ENCODE results near the gene TXNDC12. TPM values are rescaled to one million over a fixed set of nuclear protein-coding genes. Genes with fewer than 3 reads are reported as not detected.

Gene TXNDC12
- polyA plus RNA-seq, 5 donors: 52.1 to 60.9 (median 58.0) TPM

- DNase-seq: peak; percentile 61 to 78
Observed at GRCh38 chr1:52002038-52002917, 52.7 kb downstream of the TXNDC12 start.

GRCh38 chr1:51998701-51999100 is 56.3 kb downstream of the TXNDC12 start:
- DNase-seq: no peak

- DNase-seq: no peak
Observed at GRCh38 chr1:51997974-51998382, 57.0 kb downstream of the TXNDC12 start.

- DNase-seq: peak; percentile 19 to 28
Observed at GRCh38 chr1:51990478-51990965, 64.5 kb downstream of the TXNDC12 start, which contains the start of gene RAB3B. TSS of gene RAB3B (minus strand) at chr1:51990700. CDS start at chr1:51977117, 13,583 bp downstream.

GRCh38 chr1:51989582-51990477 is 65.2 kb downstream of the TXNDC12 start:
- DNase-seq: no peak

- DNase-seq: no peak
Observed at GRCh38 chr1:51988254-51988653, 66.7 kb downstream of the TXNDC12 start.

- no peak for DNase-seq
Observed at GRCh38 chr1:51986718-51987117, 68.3 kb downstream of the TXNDC12 start.

- no peak for DNase-seq
Observed at GRCh38 chr1:51982161-51982560, 72.8 kb downstream of the TXNDC12 start.

- DNase-seq: no peak
Observed at GRCh38 chr1:51981555-51981954, 73.4 kb downstream of the TXNDC12 start.

GRCh38 chr1:51978099-51978498 is 76.9 kb downstream of the TXNDC12 start:
- no peak for DNase-seq

- no peak for DNase-seq
Observed at GRCh38 chr1:51976846-51977602, 78.0 kb downstream of the TXNDC12 start.

GRCh38 chr1:51973587-51974474 is 81.2 kb downstream of the TXNDC12 start:
- DNase-seq: no peak

Other genes starting within 250 kb of the TXNDC12 start
- 100 to 1,000 TPM; 131 to 178 (median 161) TPM for gene NRDC, start 176.5 kb downstream of the TXNDC12 start, polyA plus RNA-seq (ENCODE audit: insufficient read depth in 1 of 5, insufficient read length in 5 of 5, low replicate concordance in 1 of 5)
- gene RAB3B, start 64.5 kb downstream of the TXNDC12 start, polyA plus RNA-seq (ENCODE audit: insufficient read depth in 1 of 5, insufficient read length in 5 of 5, low replicate concordance in 1 of 5): under 1 TPM; 0.24 to 0.54 (median 0.39) TPM
- 1 to 10 TPM; 3.7 to 6.0 (median 5.1) TPM for gene KTI12, start 21.4 kb downstream of the TXNDC12 start, polyA plus RNA-seq (ENCODE audit: insufficient read depth in 1 of 5, insufficient read length in 5 of 5, low replicate concordance in 1 of 5)
- 10 to 100 TPM; 65.4 to 80.8 (median 75.3) TPM for gene BTF3L4, start 1.1 kb upstream of the TXNDC12 start, polyA plus RNA-seq (ENCODE audit: insufficient read depth in 1 of 5, insufficient read length in 5 of 5, low replicate concordance in 1 of 5)
- gene ZFYVE9, start 86.9 kb upstream of the TXNDC12 start, polyA plus RNA-seq (ENCODE audit: insufficient read depth in 1 of 5, insufficient read length in 5 of 5, low replicate concordance in 1 of 5): 10 to 100 TPM; 25.6 to 35.9 (median 33.0) TPM

Measured in right lung (tissue), 5 donors.